CD14-positive monocyte (primary cell): ENCODE measurements around the gene TOGARAM1. TPM values are rescaled to one million over a fixed set of nuclear protein-coding genes. Genes with fewer than 3 reads are reported as not detected.

Experiments
- DNase-seq, 3 donors: peaks; one replicate each; pipeline ENCODE4 v3.0.0-alpha.2; 2011 to 2022
- H2AFZ ChIP-seq: 2 replicates; pipeline ENCODE4 v1.6.0; 2012; ENCODE audit warnings: mild to moderate bottlenecking, low read depth, low read length, inconsistent platforms; ENCODE audit not compliant: insufficient read depth, poor library complexity, severe bottlenecking
- H3K27ac ChIP-seq, 2 donors: 1 replicate in 1 of 2; 2 replicates in 1 of 2; pipeline ENCODE4 v1.5.1; 2012 to 2013; ENCODE audit warnings: low read length in 2 of 2, control low read depth in 1 of 2, inconsistent platforms in 1 of 2, low read depth in 1 of 2, mild to moderate bottlenecking in 1 of 2
- H3K27me3 ChIP-seq, 2 donors: one replicate each; pipeline versions ENCODE4 v1.6.0 to v1.6.1; 2011 to 2013; ENCODE audit warnings: low read length in 2 of 2; ENCODE audit not compliant: control insufficient read depth in 2 of 2, insufficient read depth in 2 of 2
- H3K36me3 ChIP-seq, 2 donors: replicated peaks in 1 of 2; 1 replicate in 1 of 2; 2 replicates in 1 of 2; pipeline versions ENCODE4 v1.5.1 to v1.6.1; 2012 to 2013; ENCODE audit warnings: low read length in 2 of 2, control low read depth in 1 of 2, inconsistent platforms in 1 of 2, mild to moderate bottlenecking in 1 of 2; ENCODE audit not compliant: insufficient read depth in 2 of 2, control insufficient read depth in 1 of 2
- H3K4me1 ChIP-seq, 2 donors: 1 replicate in 1 of 2; 2 replicates in 1 of 2; pipeline versions ENCODE4 v1.5.1 to v1.6.1; 2012 to 2013; ENCODE audit warnings: low read length in 2 of 2, control low read depth in 1 of 2, inconsistent platforms in 1 of 2, mild to moderate bottlenecking in 1 of 2, moderate library complexity in 1 of 2; ENCODE audit not compliant: insufficient read depth in 2 of 2, control insufficient read depth in 1 of 2
- H3K4me2 ChIP-seq: replicated peaks from 2 replicates; pipeline ENCODE3; 2012; ENCODE audit warnings: low read length, moderate library complexity, mild to moderate bottlenecking; ENCODE audit not compliant: poor library complexity, severe bottlenecking; ENCODE audit errors: extremely low read depth
- H3K4me3 ChIP-seq, 3 experiments: fragments of 200-600 bp in 1 of 3; sonication (generic) in 1 of 3; replicated peaks in 1 of 3; 1 replicate in 2 of 3; 2 replicates in 1 of 3; pipeline ENCODE4 v1.5.1; 2011 to 2013; ENCODE audit warnings: low read length in 3 of 3, mild to moderate bottlenecking in 3 of 3, control low read depth in 2 of 3, low read depth in 2 of 3, inconsistent platforms in 1 of 3, moderate library complexity in 1 of 3
- H3K79me2 ChIP-seq: 2 replicates; pipeline ENCODE4 v1.6.0; 2012; ENCODE audit warnings: mild to moderate bottlenecking, control low read depth, inconsistent platforms, low read length, moderate library complexity; ENCODE audit not compliant: insufficient read depth
- H3K9ac ChIP-seq: 2 replicates; pipeline ENCODE4 v1.6.0; 2017; ENCODE audit warnings: low read length, mild to moderate bottlenecking; ENCODE audit not compliant: insufficient read depth, poor library complexity, severe bottlenecking
- H3K9me3 ChIP-seq, 2 donors: replicated peaks in 1 of 2; 1 replicate in 1 of 2; 2 replicates in 1 of 2; pipeline versions ENCODE4 v1.5.1 to v1.6.1; 2012 to 2013; ENCODE audit warnings: low read length in 2 of 2, control low read depth in 1 of 2; ENCODE audit not compliant: control insufficient read depth in 1 of 2, insufficient read depth in 1 of 2
- H4K20me1 ChIP-seq: 2 replicates; pipeline ENCODE4 v1.6.0; 2012; ENCODE audit warnings: mild to moderate bottlenecking, low read length, control low read depth, moderate library complexity; ENCODE audit not compliant: insufficient read depth
- H3K27ac Mint-ChIP-seq, 7 donors: one replicate each; pipeline ENCODE4 v1.8.0; 2020; ENCODE audit warnings: mild to moderate bottlenecking in 7 of 7, mixed read lengths in 7 of 7, moderate library complexity in 6 of 7, inconsistent platforms in 2 of 7
- H3K27me3 Mint-ChIP-seq, 3 donors: one replicate each; pipeline ENCODE4 v1.8.0; 2021 to 2022; ENCODE audit warnings: low read depth in 3 of 3, mild to moderate bottlenecking in 3 of 3, mixed read lengths in 3 of 3, moderate library complexity in 3 of 3, inconsistent platforms in 1 of 3
- H3K36me3 Mint-ChIP-seq, 2 donors: one replicate each; pipeline ENCODE4 v1.8.0; 2020; ENCODE audit warnings: mixed read lengths in 2 of 2, inconsistent platforms in 1 of 2, mild to moderate bottlenecking in 1 of 2
- H3K4me1 Mint-ChIP-seq: one replicate; pipeline ENCODE4 v1.8.0; 2020; ENCODE audit warnings: mild to moderate bottlenecking, mixed read lengths
- H3K4me3 Mint-ChIP-seq, 2 donors: one replicate each; pipeline ENCODE4 v1.8.0; 2020; ENCODE audit warnings: mild to moderate bottlenecking in 2 of 2, mixed read lengths in 2 of 2, moderate library complexity in 1 of 2
- H3K9me3 Mint-ChIP-seq, 7 donors: one replicate each; pipeline ENCODE4 v1.8.0; 2020 to 2022; ENCODE audit warnings: mixed read lengths in 7 of 7, mild to moderate bottlenecking in 6 of 7, moderate library complexity in 6 of 7, inconsistent platforms in 2 of 7
- CTCF ChIP-seq: fragments of 200-600 bp; IDR thresholded peaks from one replicate; pipeline ENCODE4 v1.8.0; 2022; ENCODE audit warnings: antibody characterized with exemption, mild to moderate bottlenecking
- WGBS: methylation state at CpG from one replicate; pipeline ENCODE4 v1.1.5; 2013; ENCODE audit warnings: missing lambda C conversion rate; ENCODE audit not compliant: insufficient coverage; 5-methylcytosine and 5-hydroxymethylcytosine counted together
- intact Hi-C, 2 donors: fragments of 100-400 bp; cut with micrococcal nuclease; formaldehyde crosslinking; loops; one replicate each; pipeline versions ENCODE4 v1.15.0 to v1.15.1; 2023
- polyA plus RNA-seq, 3 donors: library from polyadenylated mRNA; depleted of rRNA in 1 of 3; unstranded in 2 of 3; stranded (reverse) in 1 of 3; fragments of 300-500 nt in 2 of 3; fragments of >200 nt in 1 of 3; fragmentation: Illumina TruSeq in 2 of 3; gene quantifications; 1 replicate in 2 of 3; 2 replicates in 1 of 3; pipeline ENCODE4 v1.2.3, GENCODE V29; 2012 to 2021

The TOGARAM1 gene
- polyA plus RNA-seq, 3 donors = 2.6 to 3.8 (median 3.4) TPM

- H3K79me2 ChIP-seq = peaks cover 3% of the 10 kb centered on the region
- no CpG with 5 or more reads among the region's 2 CpGs for WGBS
These were observed 20.6 kb downstream of the TOGARAM1 start for GRCh38 chr14:44982594-44982993.

GRCh38 chr14:44988694-44989093, 26.7 kb downstream of the TOGARAM1 start:
- no peak overlapping the region for H3K9ac ChIP-seq
- no peaks in the 10 kb centered on the region for H3K27me3 ChIP-seq
- peaks cover 0 to 7% of the 10 kb centered on the region in 2 donors for H3K9me3 ChIP-seq
- H3K36me3 ChIP-seq = no peaks in the 10 kb centered on the region
- H3K4me3 ChIP-seq = no peak overlapping the region
- H3K4me2 ChIP-seq = no peak overlapping the region
- no peak for TF ChIP-seq CTCF
- Mint-ChIP-seq H3K9me3 (peaks cover 0 to 4% (median 2%) of the 10 kb centered on the region in 7 donors), H3K36me3 (no peaks in the 10 kb centered on the region), H3K4me3 (no peak overlapping the region), H3K27me3 (no peaks in the 10 kb centered on the region), H3K4me1 (peaks cover 14% of the 10 kb centered on the region), H3K27ac (no peak overlapping the region)
- no peaks in the 10 kb centered on the region for H3K79me2 ChIP-seq
- peaks cover 0 to 9% of the 10 kb centered on the region in 2 donors for H3K4me1 ChIP-seq
- intact Hi-C loops = no loop called here
- H3K27ac ChIP-seq = no peak overlapping the region
- WGBS = 81% methylated on average over 2 of the region's 2 CpGs
- H2AFZ ChIP-seq = no peak overlapping the region
- DNase-seq = no peak
- H4K20me1 ChIP-seq = no peaks in the 10 kb centered on the region

More at GRCh38 chr14:44982594-44982993, 20.6 kb downstream of the TOGARAM1 start:
- Histone ChIP-seq H3K9ac (no peak overlapping the region), H3K9me3 (peaks cover 0 to 7% of the 10 kb centered on the region in 2 donors), H3K27ac (no peak overlapping the region), H3K36me3 (no peaks in the 10 kb centered on the region), H3K27me3 (no peaks in the 10 kb centered on the region), H3K4me3 (no peak overlapping the region), H2AFZ (no peak overlapping the region), H3K4me1 (no peaks in the 10 kb centered on the region), H4K20me1 (no peaks in the 10 kb centered on the region), H3K4me2 (no peak overlapping the region)
- Mint-ChIP-seq H3K27me3 (no peaks in the 10 kb centered on the region), H3K4me1 (no peaks in the 10 kb centered on the region), H3K9me3 (peaks cover 0 to 4% (median 0%) of the 10 kb centered on the region in 7 donors), H3K36me3 (peaks cover 0 to 4% of the 10 kb centered on the region in 2 donors), H3K4me3 (no peak overlapping the region), H3K27ac (no peak overlapping the region)
- no peak for TF ChIP-seq CTCF
- intact Hi-C loops = no loop called here
- no peak for DNase-seq
